B cell (primary cell): ENCODE data around the gene PLEKHA7. TPM values are rescaled to one million over a fixed set of nuclear protein-coding genes. Genes with fewer than 3 reads are reported as not detected.

ENCODE experiments used
- ATAC-seq: fragments of 200-7000 bp; cut with Tn5 transposase; one replicate; pipeline ENCODE4 v1.10.0; 2021; ENCODE audit warnings: low read depth, mild to moderate bottlenecking, moderate number of reproducible peaks, moderate library complexity
- CTCF ChIA-PET: fragments of 350-600 bp; sonication (Branson Sonifier 250); formaldehyde crosslinking; loops from one replicate; lab custom pipeline; 2021; ENCODE audit warnings: antibody characterized with exemption, inconsistent platforms; lab: Charles Lee
- POLR2A ChIA-PET: fragments of 350-600 bp; sonication (Branson Sonifier 250); formaldehyde crosslinking; loops from one replicate; lab custom pipeline; 2021; ENCODE audit warnings: antibody characterized with exemption; lab: Charles Lee
- DNase-seq: peaks from one replicate; pipeline ENCODE4 v3.0.0; 2013
- H2AFZ ChIP-seq: 2 replicates; pipeline ENCODE4 v1.6.1; 2012; ENCODE audit warnings: mild to moderate bottlenecking, low read depth, low read length; ENCODE audit not compliant: insufficient read depth, poor library complexity, severe bottlenecking
- H3K27ac ChIP-seq, 2 donors: 1 replicate in 1 of 2; 2 replicates in 1 of 2; pipeline ENCODE4 v1.5.1; 2012 to 2013; ENCODE audit warnings: low read length in 2 of 2, mild to moderate bottlenecking in 2 of 2, moderate library complexity in 1 of 2
- H3K27me3 ChIP-seq, 4 experiments: fragments of 200-600 bp in 1 of 4; sonication (generic) in 1 of 4; replicated peaks in 1 of 4; 1 replicate in 2 of 4; 2 replicates in 2 of 4; pipeline versions ENCODE4 v1.6.1 to v1.7.0; 2013 to 2016; ENCODE audit warnings: low read length in 3 of 4, mild to moderate bottlenecking in 2 of 4, mixed read lengths in 1 of 4, moderate library complexity in 1 of 4; ENCODE audit not compliant: insufficient read depth in 4 of 4, control insufficient read depth in 3 of 4; ENCODE audit errors: control extremely low read depth in 1 of 4
- H3K36me3 ChIP-seq, 2 experiments: replicated peaks in 1 of 2; 1 replicate in 1 of 2; 2 replicates in 1 of 2; pipeline versions ENCODE4 v1.6.1 to v1.7.1; 2013; ENCODE audit warnings: low read length in 1 of 2; ENCODE audit not compliant: insufficient read depth in 2 of 2, control insufficient read depth in 1 of 2; ENCODE audit errors: control extremely low read depth in 1 of 2, extremely low read depth in 1 of 2
- H3K4me1 ChIP-seq, 2 donors: fragments of 200-600 bp in 1 of 2; sonication (generic) in 1 of 2; 1 replicate in 1 of 2; 2 replicates in 1 of 2; pipeline versions ENCODE4 v1.5.1 to v1.6.1; 2013 to 2017; ENCODE audit warnings: low read length in 2 of 2; ENCODE audit not compliant: control insufficient read depth in 2 of 2, insufficient read depth in 2 of 2
- H3K4me2 ChIP-seq: replicated peaks from 2 replicates; pipeline ENCODE3; 2012; ENCODE audit warnings: mild to moderate bottlenecking, low read depth, low read length; ENCODE audit not compliant: poor library complexity, severe bottlenecking
- H3K4me3 ChIP-seq, 5 experiments: fragments of 200-600 bp in 1 of 5; sonication (generic) in 1 of 5; 1 replicate in 3 of 5; 2 replicates in 2 of 5; pipeline versions ENCODE4 v1.5.1 to v1.7.0; 2011 to 2016; ENCODE audit warnings: low read length in 4 of 5, mild to moderate bottlenecking in 4 of 5, low read depth in 2 of 5, control low read depth in 1 of 5, moderate library complexity in 1 of 5; ENCODE audit not compliant: insufficient read depth in 1 of 5; ENCODE audit errors: control extremely low read depth in 1 of 5, extremely low read depth in 1 of 5
- H3K79me2 ChIP-seq: fragments of 200-600 bp; sonication (generic); one replicate; pipeline ENCODE4 v1.6.0; 2016; ENCODE audit warnings: low read length; ENCODE audit not compliant: control insufficient read depth, insufficient read depth
- H3K9ac ChIP-seq: fragments of 200-600 bp; sonication (generic); 2 replicates; pipeline ENCODE4 v1.6.1; 2017; ENCODE audit warnings: mild to moderate bottlenecking, low read length, moderate library complexity
- H3K9me3 ChIP-seq, 3 donors: one replicate each; pipeline versions ENCODE4 v1.6.1 to v1.7.1; 2013; ENCODE audit warnings: low read length in 2 of 3; ENCODE audit not compliant: control insufficient read depth in 2 of 3, insufficient read depth in 1 of 3; ENCODE audit errors: control extremely low read depth in 1 of 3
- H4K20me1 ChIP-seq: 2 replicates; pipeline ENCODE4 v1.6.0; 2012; ENCODE audit warnings: mild to moderate bottlenecking, low read length; ENCODE audit not compliant: insufficient read depth, control insufficient read depth, poor library complexity, severe bottlenecking
- H3K27ac Mint-ChIP-seq: one replicate; pipeline ENCODE4 v1.8.0; 2021; ENCODE audit warnings: mixed read lengths
- H3K27me3 Mint-ChIP-seq: one replicate; pipeline ENCODE4 v1.8.0; 2021; ENCODE audit warnings: mixed read lengths
- H3K4me1 Mint-ChIP-seq: one replicate; pipeline ENCODE4 v1.8.0; 2021; ENCODE audit warnings: mixed read lengths
- H3K4me3 Mint-ChIP-seq: one replicate; pipeline ENCODE4 v1.8.0; 2021; ENCODE audit warnings: mixed read lengths
- H3K9me3 Mint-ChIP-seq: one replicate; pipeline ENCODE4 v1.8.0; 2022; ENCODE audit warnings: mixed read lengths; ENCODE audit not compliant: insufficient read depth
- CTCF ChIP-seq: fragments of 200-600 bp; IDR thresholded peaks from one replicate; pipeline ENCODE4 v1.8.0; 2022; ENCODE audit warnings: antibody characterized with exemption, mild to moderate bottlenecking
- EZH2 ChIP-seq: IDR thresholded peaks from 2 replicates; pipeline ENCODE4 v1.6.1; 2012; ENCODE audit warnings: borderline replicate concordance, low read depth, mild to moderate bottlenecking, moderate library complexity, low read length; ENCODE audit not compliant: insufficient read depth, poor library complexity, severe bottlenecking
- WGBS: methylation state at CpG from one replicate; pipeline ENCODE4 v1.1.5; 2013; ENCODE audit warnings: missing lambda C conversion rate; ENCODE audit not compliant: insufficient coverage; 5-methylcytosine and 5-hydroxymethylcytosine counted together
- intact Hi-C: fragments of 100-400 bp; cut with micrococcal nuclease; formaldehyde crosslinking; loops from one replicate; pipeline ENCODE4 v1.10.0; 2022
- polyA plus RNA-seq: library from polyadenylated mRNA; depleted of rRNA; stranded (reverse); fragments of >200 nt; gene quantifications from 2 replicates; pipeline ENCODE4 v1.2.3, GENCODE V29; 2012
- total RNA-seq, 2 donors: library from RNA; stranded (reverse); fragments of 120-200 nt in 1 of 2; gene quantifications; 1 replicate in 1 of 2; 2 replicates in 1 of 2; pipeline versions ENCODE4 v1.2.3 to v1.2.4, GENCODE V29; 2013 to 2022

Gene PLEKHA7
- total and polyA plus RNA-seq, 2 donors (not counting 1 experiment from before 2014, with no cell fraction given): 1.7 to 8.2 TPM

DNA sequence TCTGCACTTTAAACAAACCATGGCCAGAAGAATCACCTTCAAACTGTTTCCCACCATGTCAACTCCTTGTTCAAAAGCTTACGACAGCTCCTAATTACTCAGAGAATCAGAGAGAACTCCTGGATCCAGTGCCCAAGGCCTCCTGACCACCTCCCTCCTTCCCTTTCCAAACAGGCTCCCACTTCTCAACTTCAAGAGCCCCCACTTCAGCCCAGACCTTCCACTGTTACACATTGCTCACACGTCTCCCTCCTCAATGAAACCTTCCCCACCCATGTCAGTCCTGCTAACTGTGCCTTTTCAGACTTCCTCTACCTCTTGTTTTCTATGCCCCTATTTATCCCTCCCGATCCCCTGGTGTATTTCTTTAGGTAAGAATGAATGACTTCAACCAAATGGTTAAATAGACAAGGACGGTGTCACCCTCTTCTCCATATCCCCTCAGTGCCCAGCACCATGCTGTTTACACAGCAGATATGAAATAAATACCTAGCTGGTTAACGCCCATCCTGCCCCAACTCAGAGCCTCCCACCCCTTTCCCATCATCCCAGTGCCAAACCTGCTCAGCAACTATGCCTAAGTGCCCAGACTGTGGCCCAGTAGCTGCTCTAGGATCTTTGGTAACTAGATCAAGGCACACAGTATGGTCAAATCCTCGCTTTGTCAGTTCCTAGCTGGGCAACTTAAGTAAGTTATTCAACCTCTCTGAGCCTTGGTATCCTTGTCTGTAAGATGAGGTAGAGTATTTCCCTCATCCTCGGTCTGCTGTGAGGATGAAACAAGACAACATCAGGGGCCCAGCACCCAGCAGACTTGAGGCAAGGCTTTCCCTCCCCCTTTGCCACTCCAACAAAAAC, 36.8 kb downstream of the PLEKHA7 start:
- H3K4me3 ChIP-seq: no peak overlapping the region
- no peaks in the 10 kb centered on the region for H3K9me3 Mint-ChIP-seq
- no peaks in the 10 kb centered on the region for H3K4me1 ChIP-seq
- H3K79me2 ChIP-seq: no peaks in the 10 kb centered on the region
- no peak overlapping the region for H3K4me2 ChIP-seq
- H3K27me3 Mint-ChIP-seq: no peaks in the 10 kb centered on the region
- H3K4me1 Mint-ChIP-seq: no peaks in the 10 kb centered on the region
- intact Hi-C loops: no loop called here
- H4K20me1 ChIP-seq: no peaks in the 10 kb centered on the region
- ChIA-PET POLR2A (no interaction called here), CTCF (no interaction called here)
- H3K27ac Mint-ChIP-seq: no peak overlapping the region
- ATAC-seq (no peak), DNase-seq (no peak)
- no peak overlapping the region for H2AFZ ChIP-seq
- no peak for TF ChIP-seq CTCF
- no peak for TF ChIP-seq EZH2
- WGBS: 91% methylated on average over 4 of the region's 7 CpGs
- no peak overlapping the region for H3K4me3 Mint-ChIP-seq
- no peak overlapping the region for H3K27ac ChIP-seq
- no peaks in the 10 kb centered on the region for H3K9me3 ChIP-seq
- no peaks in the 10 kb centered on the region for H3K27me3 ChIP-seq
- no peak overlapping the region for H3K9ac ChIP-seq
- no peaks in the 10 kb centered on the region for H3K36me3 ChIP-seq

DNA sequence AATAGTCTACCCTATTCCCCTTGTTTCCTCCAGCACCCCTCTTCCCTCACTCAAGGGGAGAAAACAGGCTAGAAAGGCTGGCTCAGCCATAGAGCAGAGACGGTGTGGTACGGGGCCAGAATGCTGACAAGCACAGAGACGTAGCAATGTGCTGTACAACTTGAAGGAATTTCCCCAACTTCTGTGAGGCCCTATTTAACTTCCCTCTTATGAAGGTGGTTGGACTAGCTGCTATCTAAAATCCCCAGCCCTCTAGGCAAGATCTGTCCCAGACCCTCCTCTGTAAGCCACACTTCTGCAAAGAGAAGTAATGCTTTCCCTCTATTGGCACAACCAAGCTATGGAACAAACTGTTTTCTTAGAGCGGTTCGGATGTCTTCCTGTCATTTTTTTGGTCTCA, 37.8 kb downstream of the PLEKHA7 start:
- H2AFZ ChIP-seq: no peak overlapping the region
- no peak overlapping the region for H3K4me3 ChIP-seq
- no peak for DNase-seq
- Mint-ChIP-seq H3K9me3 (no peaks in the 10 kb centered on the region), H3K4me1 (no peaks in the 10 kb centered on the region), H3K4me3 (no peak overlapping the region), H3K27ac (no peak overlapping the region), H3K27me3 (no peaks in the 10 kb centered on the region)
- H3K79me2 ChIP-seq: no peaks in the 10 kb centered on the region
- H3K36me3 ChIP-seq: no peaks in the 10 kb centered on the region
- CTCF ChIA-PET: no interaction called here
- POLR2A ChIA-PET: no interaction called here
- TF ChIP-seq EZH2: no peak
- no peak for TF ChIP-seq CTCF
- no peaks in the 10 kb centered on the region for H3K27me3 ChIP-seq
- no peak for ATAC-seq
- intact Hi-C loops: no loop called here
- no peaks in the 10 kb centered on the region for H4K20me1 ChIP-seq
- H3K9ac ChIP-seq: no peak overlapping the region
- H3K9me3 ChIP-seq: no peaks in the 10 kb centered on the region
- no peaks in the 10 kb centered on the region for H3K4me1 ChIP-seq
- H3K4me2 ChIP-seq: no peak overlapping the region
- H3K27ac ChIP-seq: no peak overlapping the region
- WGBS: 79% methylated on average over 2 of the region's 5 CpGs
